GM21786 (cell line): Measurements from ENCODE around the gene GSS.

Experiments
- ATAC-seq: cut with Tn5 transposase; IDR thresholded peaks from one replicate; pipeline ENCODE4 v1.9.1; 2021; ENCODE audit not compliant: unreplicated experiment

The GSS gene

DNA sequence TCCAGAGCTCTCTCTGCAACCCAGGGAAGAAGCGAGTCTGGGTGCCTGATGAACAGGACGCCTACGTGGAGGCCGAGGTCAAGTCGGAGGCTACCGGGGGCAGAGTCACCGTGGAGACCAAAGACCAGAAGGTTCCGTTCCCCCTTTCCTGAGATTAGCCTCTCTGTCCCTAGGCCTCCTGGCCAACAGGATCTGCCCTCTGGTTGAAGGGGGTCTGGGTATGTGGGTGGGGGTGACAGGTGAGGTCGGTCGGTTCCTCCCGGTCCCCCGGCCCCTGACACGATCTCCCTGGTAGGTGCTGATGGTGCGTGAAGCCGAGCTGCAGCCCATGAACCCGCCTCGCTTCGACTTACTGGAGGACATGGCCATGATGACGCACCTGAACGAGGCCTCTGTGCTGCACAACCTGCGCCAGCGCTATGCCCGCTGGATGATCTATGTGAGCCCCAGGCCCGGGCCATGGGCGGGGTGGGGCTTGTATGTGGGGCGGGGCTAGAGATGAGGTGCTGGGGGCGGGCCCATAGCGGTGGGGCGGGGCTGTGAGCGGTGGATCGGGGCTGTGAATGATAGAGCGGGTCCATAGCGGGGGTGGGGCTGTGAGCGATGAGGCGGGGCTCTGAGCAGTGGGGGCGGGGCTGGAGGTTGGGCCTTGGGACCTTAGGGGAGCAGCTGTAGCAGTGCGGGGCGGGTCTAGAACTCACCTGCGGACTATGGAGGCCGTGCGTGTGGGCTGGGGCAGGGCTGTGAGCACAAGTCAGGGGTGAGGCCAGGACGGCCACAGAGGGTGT, 24.0 kb upstream of the GSS start:
- no peak for ATAC-seq

- no peak for ATAC-seq
Observed at GRCh38 chr20:34978092-34978744, 22.6 kb upstream of the GSS start.

DNA sequence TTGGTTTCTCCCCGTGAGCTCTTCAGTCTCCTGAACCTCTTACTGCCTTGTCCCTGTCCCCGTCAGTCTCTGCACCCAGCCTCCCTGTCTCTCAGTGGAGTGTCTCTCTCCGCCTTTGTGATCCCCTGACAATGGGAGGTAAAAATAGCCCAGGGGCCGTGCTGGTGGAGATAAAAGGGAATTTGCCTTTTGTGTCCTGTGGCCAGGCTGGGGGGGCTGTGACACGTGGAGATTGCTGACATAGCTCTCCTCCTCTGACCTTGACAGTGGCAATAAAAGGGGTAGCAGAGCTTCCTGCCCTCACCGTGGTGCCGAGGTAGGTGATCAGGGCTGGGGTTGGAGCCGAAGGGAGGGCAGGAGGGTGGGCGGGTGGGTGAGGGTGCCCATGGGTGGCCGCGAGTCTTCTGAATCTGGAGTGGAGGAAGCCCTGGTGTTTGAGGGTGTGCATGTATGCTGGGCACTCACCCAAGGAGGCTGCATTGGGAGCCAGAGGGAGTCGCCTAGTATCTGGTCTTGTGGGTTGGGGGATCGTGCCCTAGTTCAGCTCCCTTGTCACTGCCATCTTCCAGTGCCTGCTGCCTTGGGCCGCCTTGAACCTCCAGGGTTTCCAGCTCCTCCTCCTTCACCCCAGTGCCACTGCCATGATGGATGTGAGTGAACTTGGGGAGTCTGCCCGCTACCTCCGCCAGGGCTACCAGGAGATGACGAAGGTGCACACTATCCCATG, 21.9 kb upstream of the GSS start:
- ATAC-seq, result no peak

DNA sequence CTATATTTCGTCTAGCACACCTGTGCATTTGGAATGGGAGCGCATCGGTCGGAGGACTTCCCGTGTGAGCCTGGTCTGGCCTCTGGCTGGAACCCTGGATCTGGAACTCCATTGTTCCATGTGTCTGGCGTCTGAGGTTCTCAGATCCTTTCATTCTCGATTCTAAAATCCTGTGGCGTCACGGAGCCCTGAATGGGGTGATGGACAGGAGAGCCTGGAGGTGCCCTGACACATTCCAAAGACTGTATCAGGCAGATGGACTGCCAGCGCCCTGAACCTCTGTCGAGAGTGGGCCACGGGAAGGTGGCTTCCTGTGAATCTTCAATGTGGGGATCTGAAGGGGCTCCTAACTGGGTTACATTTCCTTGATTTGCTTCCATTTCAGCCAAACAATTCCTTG, 20.7 kb upstream of the GSS start:
- no peak for ATAC-seq

GRCh38 chr20:34974246-34974645, 18.6 kb upstream of the GSS start:
- ATAC-seq, result no peak

DNA sequence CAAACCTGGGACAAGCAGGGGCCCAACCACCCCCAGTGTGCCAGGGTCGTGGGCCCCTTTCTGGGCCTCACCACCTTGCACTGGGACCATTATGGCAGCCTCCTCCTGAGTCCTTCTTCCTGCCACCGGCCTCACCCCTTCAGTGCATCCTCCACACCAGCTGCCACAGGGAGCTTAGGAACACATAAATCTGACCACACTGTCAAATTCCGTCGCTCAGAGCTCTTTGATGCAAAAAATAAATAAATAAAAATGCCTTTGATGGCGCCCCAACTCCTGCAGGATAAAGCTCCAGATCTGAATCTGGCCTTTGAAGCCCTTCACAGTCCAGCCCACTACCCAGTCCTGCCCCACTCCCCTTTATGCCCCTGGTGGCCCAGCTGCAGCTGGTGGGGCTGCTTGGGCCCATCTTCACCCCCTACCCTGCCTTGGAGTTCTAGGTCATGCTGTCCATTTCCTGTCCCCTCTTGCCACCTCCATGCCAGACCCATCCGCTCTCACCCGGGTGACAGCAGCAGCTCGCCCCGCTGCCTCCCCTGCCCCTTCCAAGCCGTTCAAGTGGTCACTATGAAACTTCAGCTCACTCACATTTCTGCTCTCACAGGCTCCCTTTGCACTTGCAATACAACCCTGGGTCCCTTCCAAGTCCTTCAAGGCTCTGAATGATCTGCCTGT, 16.1 kb upstream of the GSS start:
- no peak for ATAC-seq

GRCh38 chr20:34970846-34971560, 15.4 kb upstream of the GSS start:
- no peak for ATAC-seq

- no peak for ATAC-seq
Observed at GRCh38 chr20:34970193-34970840, 14.7 kb upstream of the GSS start.

DNA sequence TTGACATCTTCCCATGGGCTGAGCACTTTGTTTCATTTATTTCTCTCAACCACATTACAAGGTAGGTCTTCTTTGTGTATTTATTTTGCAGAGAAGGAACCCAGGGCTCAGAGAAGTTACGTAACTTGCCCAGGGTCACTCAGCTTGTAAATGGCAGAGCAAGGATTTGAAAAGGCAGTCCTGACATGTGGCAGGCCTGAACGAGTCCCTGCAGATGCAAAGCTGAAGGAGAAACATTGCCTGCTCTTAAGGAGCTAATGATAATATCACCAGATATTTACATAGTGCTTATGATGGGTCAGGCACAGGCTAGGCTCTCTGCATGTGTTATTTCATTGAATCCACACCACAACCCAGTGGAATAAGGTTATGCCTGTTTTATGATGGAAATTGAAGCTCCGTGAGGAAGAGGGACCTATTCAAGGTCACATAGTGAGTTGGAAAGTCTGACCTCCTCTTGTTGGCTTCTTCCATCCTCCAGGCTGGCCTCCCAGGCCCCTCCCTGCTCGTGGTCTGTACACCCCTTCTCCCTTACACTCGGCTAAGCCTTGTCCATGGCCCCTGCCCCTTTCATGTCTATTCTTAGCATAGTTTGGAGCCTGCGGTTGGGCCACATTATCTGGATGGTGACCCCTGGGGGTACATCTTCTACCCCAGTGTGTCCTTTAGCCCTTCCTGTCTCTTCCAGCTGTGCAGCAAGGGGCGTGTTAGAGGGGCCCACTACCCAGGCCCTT, 12.6 kb upstream of the GSS start:
- no peak for ATAC-seq

DNA sequence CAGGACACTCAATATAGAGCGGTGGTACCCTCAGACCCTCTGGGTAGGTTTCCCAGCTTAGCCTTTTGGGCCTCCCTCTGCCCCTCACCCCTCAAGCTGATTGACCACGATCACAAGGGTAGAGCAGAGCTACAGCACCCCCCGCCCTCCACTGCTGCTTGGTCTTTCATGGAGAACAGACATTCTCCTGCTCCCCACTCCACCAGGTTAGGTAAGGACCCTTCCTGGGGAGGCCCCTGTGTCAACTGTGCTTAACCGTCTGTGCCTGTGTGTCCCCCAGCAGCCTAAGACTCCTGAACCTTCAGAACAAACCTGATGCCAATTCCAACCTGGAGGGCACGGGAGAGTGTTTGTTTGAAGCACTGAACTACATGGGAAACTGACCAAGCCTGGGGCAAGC, 11.8 kb upstream of the GSS start:
- ATAC-seq, result no peak

GRCh38 chr20:34965051-34965450, 9.4 kb upstream of the GSS start:
- ATAC-seq, result no peak

- no peak for ATAC-seq
Observed at GRCh38 chr20:34964486-34964885, 8.9 kb upstream of the GSS start.

DNA sequence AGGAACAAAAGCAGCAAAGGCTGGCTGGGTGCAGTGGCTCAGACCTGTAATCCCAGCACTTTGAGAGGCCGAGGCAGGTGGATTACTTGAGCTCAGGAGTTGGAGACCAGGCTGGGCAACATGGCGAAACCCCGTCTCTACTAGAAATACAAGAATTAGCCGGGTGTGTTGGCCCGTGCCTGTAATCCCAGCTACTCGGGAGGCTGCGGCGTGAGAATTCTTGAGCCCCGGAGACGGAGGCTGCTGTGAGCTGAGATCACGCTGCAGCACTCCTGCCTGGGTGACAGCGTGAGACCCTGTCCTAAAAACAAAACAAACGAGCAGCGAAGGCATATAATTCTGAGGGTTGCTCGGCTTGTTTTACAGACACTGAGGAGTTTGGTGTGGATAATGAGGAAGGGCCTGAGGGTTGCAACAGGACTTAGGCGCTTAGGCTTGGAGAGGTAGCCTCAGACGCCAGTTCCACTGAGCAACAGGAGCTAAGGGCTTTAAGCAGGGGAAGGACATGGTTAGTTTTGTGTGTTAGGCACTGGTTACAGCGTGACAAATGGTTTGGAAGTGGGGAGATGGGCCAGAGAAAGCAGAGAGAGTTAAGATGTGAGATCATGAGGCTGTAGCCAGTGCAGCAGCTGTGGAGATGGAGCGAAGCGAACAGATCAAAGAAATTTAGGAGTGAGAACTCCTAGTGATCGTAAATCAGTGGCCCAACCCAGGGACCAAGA, 1.3 kb upstream of the GSS start:
- ATAC-seq, result no peak

DNA sequence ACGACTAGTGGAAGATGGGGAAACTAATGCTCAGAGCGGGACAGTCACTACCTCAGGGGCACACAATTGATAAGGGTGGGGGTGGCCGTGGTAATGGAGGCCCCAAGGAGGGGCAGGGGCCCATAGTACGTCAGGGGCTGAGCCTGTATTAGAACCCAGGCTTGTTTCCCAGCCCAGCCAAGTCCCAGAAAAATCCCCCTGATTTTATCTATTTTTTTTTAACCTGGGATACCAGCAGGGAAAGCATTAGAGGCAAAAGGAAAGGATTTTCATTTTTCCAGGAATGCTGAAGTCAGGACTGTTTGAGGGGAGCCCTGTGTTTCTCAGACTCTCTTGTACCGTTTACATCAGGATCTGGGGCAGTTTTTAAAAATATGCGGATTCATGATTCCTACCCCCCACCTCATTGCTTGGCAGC, 444 bp upstream of the GSS start:
- ATAC-seq, result no peak

- ATAC-seq, result no peak
Observed at GRCh38 chr20:34954904-34955230, 739 bp downstream of the GSS start.

DNA sequence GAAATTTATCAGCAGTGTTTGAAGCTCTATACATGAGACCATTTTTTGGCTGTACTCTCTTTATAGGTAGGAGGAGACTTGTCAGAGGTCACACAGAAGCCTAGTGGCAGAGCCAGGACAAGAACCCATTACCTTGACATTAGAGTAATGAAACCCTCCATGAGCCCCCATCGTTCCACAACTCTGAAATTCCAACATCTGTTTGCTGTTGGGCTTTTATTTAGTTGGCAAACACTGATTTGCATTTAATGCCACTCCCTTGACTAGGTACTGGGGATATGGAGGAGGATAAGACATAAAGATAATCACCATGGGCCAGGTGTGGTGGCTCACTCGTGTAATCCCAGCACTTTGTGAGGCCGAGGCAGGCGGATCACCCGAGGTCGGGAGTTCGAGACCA, 1.6 kb downstream of the GSS start:
- no peak for ATAC-seq

GRCh38 chr20:34952671-34953070, 2.9 kb downstream of the GSS start:
- ATAC-seq, result no peak

- ATAC-seq, result no peak
Observed at GRCh38 chr20:34951652-34952051, 4.0 kb downstream of the GSS start.

GRCh38 chr20:34951252-34951651, 4.4 kb downstream of the GSS start:
- no peak for ATAC-seq
